DND-41 (cell line): ENCODE measurements around the gene NR2F1-AS1.

ENCODE experiments used
- ATAC-seq: fragments of 200-7000 bp; cut with Tn5 transposase; 3 replicates; pipeline ENCODE4 v1.9.1; 2021; ENCODE audit warnings: low read depth; ENCODE audit not compliant: insufficient read depth
- DNase-seq: peaks from one replicate; pipeline ENCODE4 v3.0.0-alpha.2; 2020
- H2AFZ ChIP-seq: 2 replicates; pipeline ENCODE4 v1.6.0; 2012; ENCODE audit warnings: low read depth, low read length
- H3K27ac ChIP-seq: 2 replicates; pipeline ENCODE4 v1.5.1; 2012; ENCODE audit warnings: low read length, inconsistent platforms
- H3K27me3 ChIP-seq: fragments of 200-600 bp; sonication (generic); 2 replicates; pipeline ENCODE4 v1.6.0; 2012; ENCODE audit warnings: low read length, mild to moderate bottlenecking, inconsistent platforms; ENCODE audit not compliant: insufficient read depth, poor library complexity
- H3K36me3 ChIP-seq: 2 replicates; pipeline ENCODE4 v1.5.1; 2012; ENCODE audit warnings: low read length, inconsistent platforms; ENCODE audit not compliant: insufficient read depth
- H3K4me1 ChIP-seq: 2 replicates; pipeline ENCODE4 v1.5.1; 2012; ENCODE audit warnings: mild to moderate bottlenecking, low read length; ENCODE audit not compliant: insufficient read depth
- H3K4me2 ChIP-seq: 2 replicates; pipeline ENCODE4 v1.6.0; 2012; ENCODE audit warnings: mild to moderate bottlenecking, moderate library complexity, low read length, inconsistent platforms; ENCODE audit not compliant: insufficient read depth
- H3K4me3 ChIP-seq, 2 experiments: fragments of 200-600 bp in 1 of 2; shearing (Covaris generic) in 1 of 2; 2 replicates each; pipeline ENCODE4 v1.5.1; 2012 to 2016; ENCODE audit warnings: inconsistent platforms in 2 of 2, low read length in 2 of 2, mild to moderate bottlenecking in 2 of 2, low read depth in 1 of 2, moderate library complexity in 1 of 2
- H3K79me2 ChIP-seq: 2 replicates; pipeline ENCODE4 v1.6.0; 2012; ENCODE audit warnings: low read length, inconsistent platforms; ENCODE audit not compliant: insufficient read depth
- H3K9ac ChIP-seq: 2 replicates; pipeline ENCODE4 v1.6.0; 2012; ENCODE audit warnings: low read depth, mild to moderate bottlenecking, inconsistent platforms, low read length, moderate library complexity
- H3K9me3 ChIP-seq: 2 replicates; pipeline ENCODE4 v1.5.1; 2012; ENCODE audit warnings: low read length, moderate library complexity, mild to moderate bottlenecking, inconsistent platforms; ENCODE audit not compliant: insufficient read depth, severe bottlenecking
- H4K20me1 ChIP-seq: 2 replicates; pipeline ENCODE4 v1.6.0; 2012; ENCODE audit warnings: low read length; ENCODE audit not compliant: insufficient read depth
- EZH2 ChIP-seq: IDR thresholded peaks from 3 replicates; pipeline ENCODE4 v1.6.1; 2012; ENCODE audit warnings: borderline replicate concordance, low read depth, mild to moderate bottlenecking, moderate library complexity, low read length, inconsistent platforms; ENCODE audit not compliant: severe bottlenecking
- TF ChIP-seq, protein P1 (sequence below): IDR thresholded peaks from 2 replicates; pipeline ENCODE4 v1.5.1; 2012; ENCODE audit warnings: borderline replicate concordance, low read length, moderate library complexity, mild to moderate bottlenecking; ENCODE audit not compliant: poor library complexity, severe bottlenecking; ENCODE audit errors: extremely low read depth

NR2F1-AS1 gene

DNA sequence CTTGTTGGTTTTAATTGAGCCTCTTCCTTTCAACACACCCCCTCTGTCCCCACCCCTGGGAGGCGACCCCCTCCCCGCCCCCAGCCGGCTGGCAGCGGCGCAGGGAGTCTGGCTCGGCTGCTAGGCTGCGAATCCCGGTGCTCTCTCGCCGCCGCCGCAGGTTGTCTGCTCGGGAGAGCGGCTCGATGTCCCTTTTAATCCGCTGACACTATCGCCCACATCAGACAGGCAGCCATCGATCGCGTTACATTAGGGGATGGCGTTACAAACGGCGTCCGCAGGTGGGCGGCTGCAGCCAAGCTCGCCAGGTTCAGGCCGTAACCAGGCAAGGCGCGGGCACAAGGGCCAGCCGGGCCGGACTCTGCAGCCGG lies 1.3 kb downstream of the NR2F1-AS1 start:
- Histone ChIP-seq H3K79me2 (no peaks in the 10 kb centered on the region), H3K9me3 (no peaks in the 10 kb centered on the region), H3K4me2 (no peak overlapping the region), H3K4me1 (peaks cover 16% of the 10 kb centered on the region), H3K27ac (no peak overlapping the region), H3K36me3 (no peaks in the 10 kb centered on the region), H3K4me3 (no peak overlapping the region), H3K27me3 (peaks cover 26% of the 10 kb centered on the region), H4K20me1 (no peaks in the 10 kb centered on the region), H3K9ac (no peak overlapping the region), H2AFZ (no peak overlapping the region)
- no peak for DNase-seq
- TF ChIP-seq EZH2 = no peak
- TF ChIP-seq, protein P1, sequence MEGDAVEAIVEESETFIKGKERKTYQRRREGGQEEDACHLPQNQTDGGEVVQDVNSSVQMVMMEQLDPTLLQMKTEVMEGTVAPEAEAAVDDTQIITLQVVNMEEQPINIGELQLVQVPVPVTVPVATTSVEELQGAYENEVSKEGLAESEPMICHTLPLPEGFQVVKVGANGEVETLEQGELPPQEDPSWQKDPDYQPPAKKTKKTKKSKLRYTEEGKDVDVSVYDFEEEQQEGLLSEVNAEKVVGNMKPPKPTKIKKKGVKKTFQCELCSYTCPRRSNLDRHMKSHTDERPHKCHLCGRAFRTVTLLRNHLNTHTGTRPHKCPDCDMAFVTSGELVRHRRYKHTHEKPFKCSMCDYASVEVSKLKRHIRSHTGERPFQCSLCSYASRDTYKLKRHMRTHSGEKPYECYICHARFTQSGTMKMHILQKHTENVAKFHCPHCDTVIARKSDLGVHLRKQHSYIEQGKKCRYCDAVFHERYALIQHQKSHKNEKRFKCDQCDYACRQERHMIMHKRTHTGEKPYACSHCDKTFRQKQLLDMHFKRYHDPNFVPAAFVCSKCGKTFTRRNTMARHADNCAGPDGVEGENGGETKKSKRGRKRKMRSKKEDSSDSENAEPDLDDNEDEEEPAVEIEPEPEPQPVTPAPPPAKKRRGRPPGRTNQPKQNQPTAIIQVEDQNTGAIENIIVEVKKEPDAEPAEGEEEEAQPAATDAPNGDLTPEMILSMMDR = no peak
- ATAC-seq = no peak

GRCh38 chr5:93578813-93579691 lies 2.0 kb downstream of the NR2F1-AS1 start:
- ATAC-seq (no peak), DNase-seq (no peak)
- Histone ChIP-seq H3K27ac (no peak overlapping the region), H3K36me3 (no peaks in the 10 kb centered on the region), H3K4me1 (peaks cover 16% of the 10 kb centered on the region), H3K79me2 (no peaks in the 10 kb centered on the region), H3K4me2 (no peak overlapping the region), H3K4me3 (no peak overlapping the region), H2AFZ (no peak overlapping the region), H3K9ac (no peak overlapping the region), H3K27me3 (peaks cover 28% of the 10 kb centered on the region), H3K9me3 (no peaks in the 10 kb centered on the region), H4K20me1 (no peaks in the 10 kb centered on the region)
- no peak for TF ChIP-seq EZH2
- TF ChIP-seq, protein P1 = no peak

DNA sequence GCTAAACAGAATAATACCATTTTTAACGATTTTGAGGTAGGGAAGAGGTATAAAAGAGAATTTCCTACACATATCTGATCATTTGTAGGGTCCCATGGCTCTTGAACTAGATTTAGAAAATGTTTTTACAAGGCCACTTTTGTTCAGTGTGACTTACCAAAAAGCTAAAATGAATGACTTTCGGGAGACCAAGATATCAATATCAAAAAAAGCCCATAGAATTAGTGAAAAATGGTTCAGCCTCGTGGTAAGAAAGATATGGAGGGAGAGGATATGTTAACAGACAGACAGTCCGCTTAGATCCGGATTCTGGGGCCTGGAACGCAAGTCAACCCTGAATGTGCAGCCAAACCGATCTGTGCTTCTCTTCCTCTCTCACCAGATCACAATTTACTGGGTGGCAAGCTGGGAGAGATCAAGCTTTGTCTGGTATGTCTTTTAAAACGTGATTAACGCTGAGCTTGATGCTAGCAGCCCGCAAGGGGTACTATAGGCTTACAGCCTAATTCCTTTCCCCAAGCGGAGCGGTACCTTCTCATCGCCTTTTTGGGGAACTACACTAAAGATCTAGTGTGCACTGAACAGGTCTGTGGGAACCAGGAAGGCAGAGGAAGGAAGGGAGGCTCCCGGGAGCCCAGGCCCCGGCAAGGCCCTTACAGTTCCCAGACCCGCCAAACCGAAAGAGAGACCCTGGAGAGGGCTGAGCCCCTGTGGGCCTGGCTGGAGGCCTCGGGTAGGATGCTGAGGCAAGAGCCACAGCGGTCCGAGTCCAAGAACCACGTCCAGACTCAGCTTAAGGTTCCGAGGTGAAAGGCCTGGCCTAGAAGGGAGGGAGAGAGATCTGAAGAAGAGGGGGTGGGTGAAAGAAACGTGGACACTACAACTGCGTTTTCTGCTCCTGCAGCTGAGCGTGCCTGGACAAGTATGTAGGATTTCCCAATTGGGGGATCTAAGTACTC lies 2.9 kb downstream of the NR2F1-AS1 start:
- H3K4me2 ChIP-seq = no peak overlapping the region
- no peak overlapping the region for H3K27ac ChIP-seq
- H3K9me3 ChIP-seq = no peaks in the 10 kb centered on the region
- ATAC-seq (no peak), DNase-seq (no peak)
- H3K4me1 ChIP-seq = peaks cover 9% of the 10 kb centered on the region; the same call in 1 of the 2 replicates
- H3K36me3 ChIP-seq = no peaks in the 10 kb centered on the region
- peaks cover 21% of the 10 kb centered on the region for H3K27me3 ChIP-seq
- H2AFZ ChIP-seq = no peak overlapping the region
- H3K79me2 ChIP-seq = no peaks in the 10 kb centered on the region
- H3K4me3 ChIP-seq = no peak overlapping the region
- H4K20me1 ChIP-seq = no peaks in the 10 kb centered on the region
- no peak overlapping the region for H3K9ac ChIP-seq
- TF ChIP-seq, protein P1 = no peak
- TF ChIP-seq EZH2 = no peak
